H54 (cell line): Measurements from ENCODE around the gene KATNIP.

Source experiments
- DNase-seq: peaks from one replicate; pipeline ENCODE4 v3.0.0; 2011; ENCODE audit warnings: low spot score, mixed read lengths; ENCODE audit not compliant: insufficient read length
- FAIRE-seq: peaks from 3 replicates; lab custom pipeline; 2011; peaks lifted over from hg19 to GRCh38; lab: Jason Lieb, UNC
- POLR2A ChIP-seq: IDR thresholded peaks from 2 replicates; pipeline ENCODE4 v1.6.1; 2011; ENCODE audit warnings: low read depth, mild to moderate bottlenecking, low read length

The KATNIP gene

DNA sequence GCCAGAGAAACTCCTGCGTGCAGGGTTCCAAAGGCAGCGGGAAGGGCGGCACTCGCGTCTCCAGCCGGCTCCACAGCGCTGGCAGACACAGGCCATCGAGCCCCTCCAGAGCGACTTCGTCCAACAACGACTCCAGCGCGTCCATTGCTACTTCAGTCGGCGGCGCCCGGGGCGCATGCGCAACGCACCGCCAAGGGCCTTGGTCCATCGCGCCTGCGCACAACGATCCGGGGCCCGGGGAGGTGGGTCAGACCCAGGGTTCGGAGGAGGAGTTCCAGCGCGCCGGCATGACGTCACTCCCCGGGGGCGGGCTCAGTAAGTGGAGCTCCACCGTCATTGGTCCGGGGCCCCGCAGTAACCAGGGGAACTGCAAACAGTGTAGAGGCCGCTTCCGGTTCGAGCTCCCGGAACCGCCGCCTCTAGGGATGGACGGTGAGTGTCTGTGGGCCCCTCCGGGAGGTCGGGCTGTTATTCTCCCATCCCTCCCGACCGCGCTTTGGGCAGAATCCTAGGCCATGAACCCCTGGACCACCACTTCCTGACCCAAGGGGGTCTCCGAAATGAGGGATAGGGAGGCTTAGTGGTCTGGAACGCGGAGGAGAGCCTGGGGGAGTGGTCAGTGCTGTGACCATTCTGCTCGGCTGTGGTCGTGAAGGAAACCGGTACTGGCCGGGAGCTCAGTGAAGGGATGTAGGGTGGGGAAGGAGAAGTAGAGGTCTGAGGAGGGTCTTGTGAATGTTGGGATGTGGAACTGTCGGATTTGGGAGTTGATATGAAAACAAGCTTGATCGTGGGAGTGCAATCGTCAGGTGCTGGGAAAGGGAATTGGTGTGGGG lies at the start of gene KATNIP, which contains the start of gene GTF3C1:
Gene KATNIP, plus strand, starts transcription at position 399 of the 836 bp plus-strand sequence. Its CDS starts 27 bp downstream, at position 426.
Gene GTF3C1, minus strand, starts transcription at position 168 of the 836 bp plus-strand sequence. Its CDS starts 23 bp downstream, at position 145.
- DNase-seq (peak; percentile 99), FAIRE-seq (no peak)
- TF ChIP-seq POLR2A, result peak; percentile 84

DNA sequence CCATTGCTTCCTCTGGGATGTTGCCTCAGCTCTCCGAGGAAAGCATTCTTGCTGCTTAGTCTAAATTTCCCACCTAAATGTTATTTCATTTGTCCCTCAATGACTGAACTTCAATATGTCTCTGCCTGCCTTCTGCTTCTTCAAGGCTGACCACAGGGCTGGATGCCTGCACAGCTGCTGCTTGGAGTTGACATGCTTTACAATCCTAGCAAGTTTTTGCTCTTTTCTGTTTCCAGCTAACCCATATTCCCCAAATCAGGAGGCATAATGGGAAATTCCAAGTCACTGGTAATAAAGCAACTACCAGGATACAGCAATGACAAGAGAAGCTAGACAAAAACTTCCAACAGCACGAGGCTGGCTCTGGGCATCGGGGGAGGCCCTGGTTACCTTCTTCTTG lies 49.1 kb upstream of the KATNIP start:
- FAIRE-seq (no peak), DNase-seq (no peak)
- TF ChIP-seq POLR2A, result no peak

- DNase-seq (no peak), FAIRE-seq (no peak)
- no peak for TF ChIP-seq POLR2A
Measured at GRCh38 chr16:27503662-27504061, 46.3 kb upstream of the KATNIP start.

- TF ChIP-seq POLR2A, result no peak
- FAIRE-seq (no peak), DNase-seq (no peak)
Measured at GRCh38 chr16:27505297-27506236, 44.4 kb upstream of the KATNIP start.

- TF ChIP-seq POLR2A, result no peak
- no peak for DNase-seq
Measured at GRCh38 chr16:27506771-27507170, 43.2 kb upstream of the KATNIP start.

GRCh38 chr16:27508476-27508875 lies 41.5 kb upstream of the KATNIP start:
- no peak for FAIRE-seq
- DNase-seq, result no peak
- TF ChIP-seq POLR2A, result no peak

More at GRCh38 chr16:27506771-27507170, 43.2 kb upstream of the KATNIP start:
- no peak for FAIRE-seq

DNA sequence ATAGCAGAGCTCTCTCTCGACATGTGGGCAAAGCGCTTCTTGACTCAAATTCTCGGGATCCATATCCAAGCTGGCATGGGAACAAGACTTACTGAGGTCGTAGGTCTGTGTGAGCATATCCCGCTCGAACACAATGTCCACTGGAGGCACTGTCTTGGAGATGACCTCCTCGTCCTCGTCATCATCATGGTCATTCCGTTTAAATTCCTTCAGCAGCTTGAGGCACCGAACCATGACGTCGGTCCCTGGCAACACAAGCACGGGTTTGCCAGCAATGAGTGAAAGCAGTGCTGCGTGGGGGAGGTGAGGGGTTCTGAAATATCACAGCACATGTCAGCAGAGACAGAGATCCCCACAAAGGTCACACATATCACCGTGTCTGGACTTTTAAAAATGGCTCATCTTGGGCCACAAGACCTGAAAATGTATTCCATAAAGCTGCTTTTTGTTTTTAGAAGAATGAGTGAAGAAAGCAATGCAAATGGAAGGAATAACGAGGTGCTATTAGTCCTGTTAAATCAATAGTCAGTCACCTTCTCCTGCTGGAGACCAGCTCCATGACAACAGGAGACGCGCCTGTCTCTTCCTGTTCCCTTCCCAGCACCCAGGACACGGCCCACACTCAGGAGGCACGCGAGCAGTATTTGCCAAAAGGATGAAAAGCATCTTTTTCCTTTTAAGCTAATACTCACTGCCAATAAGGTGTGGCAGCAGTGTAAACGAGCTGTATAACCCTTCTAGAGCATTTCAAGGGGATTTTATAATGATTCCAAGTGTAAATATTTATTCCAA lies 38.1 kb upstream of the KATNIP start:
- DNase-seq (no peak), FAIRE-seq (no peak)
- TF ChIP-seq POLR2A, result no peak

GRCh38 chr16:27514806-27515205 lies 35.1 kb upstream of the KATNIP start:
- DNase-seq, result no peak
- no peak for FAIRE-seq
- TF ChIP-seq POLR2A, result no peak

- DNase-seq (peak; percentile 59), FAIRE-seq (no peak)
- no peak for TF ChIP-seq POLR2A
Measured at GRCh38 chr16:27515874-27516353, 34.0 kb upstream of the KATNIP start.

- no peak for FAIRE-seq
- TF ChIP-seq POLR2A, result no peak
- DNase-seq, result no peak
Measured at GRCh38 chr16:27516365-27516764, 33.6 kb upstream of the KATNIP start.

- DNase-seq (no peak), FAIRE-seq (no peak)
- TF ChIP-seq POLR2A, result no peak
Measured at GRCh38 chr16:27517664-27518063, 32.3 kb upstream of the KATNIP start.

DNA sequence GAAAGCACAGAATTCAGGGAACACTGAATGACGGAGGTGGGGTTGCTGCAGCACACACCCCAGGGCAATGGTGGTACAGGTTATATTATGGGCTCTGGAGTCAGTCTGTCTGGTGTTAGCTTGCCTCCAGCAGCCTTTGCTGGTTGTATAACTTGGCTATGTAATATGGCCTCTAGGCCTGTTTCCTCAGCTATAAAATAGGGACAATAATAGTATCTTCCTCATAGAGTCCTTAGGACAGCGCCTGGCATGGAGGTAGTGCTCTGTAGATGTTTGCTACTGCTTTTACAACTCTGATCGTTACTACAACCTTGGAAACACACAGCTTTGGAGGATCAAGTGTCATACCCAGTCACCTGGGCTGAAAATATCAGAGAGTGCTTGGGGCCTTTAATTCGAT lies 31.7 kb upstream of the KATNIP start:
- FAIRE-seq (no peak), DNase-seq (no peak)
- no peak for TF ChIP-seq POLR2A
